ENCODE results near the gene SBF1.
"Not testable (repeated sequence)": the region's sequence is repeated elsewhere in the genome, so short reads cannot be mapped to it uniquely, and the experiment has no call there.

The SBF1 gene

DNA sequence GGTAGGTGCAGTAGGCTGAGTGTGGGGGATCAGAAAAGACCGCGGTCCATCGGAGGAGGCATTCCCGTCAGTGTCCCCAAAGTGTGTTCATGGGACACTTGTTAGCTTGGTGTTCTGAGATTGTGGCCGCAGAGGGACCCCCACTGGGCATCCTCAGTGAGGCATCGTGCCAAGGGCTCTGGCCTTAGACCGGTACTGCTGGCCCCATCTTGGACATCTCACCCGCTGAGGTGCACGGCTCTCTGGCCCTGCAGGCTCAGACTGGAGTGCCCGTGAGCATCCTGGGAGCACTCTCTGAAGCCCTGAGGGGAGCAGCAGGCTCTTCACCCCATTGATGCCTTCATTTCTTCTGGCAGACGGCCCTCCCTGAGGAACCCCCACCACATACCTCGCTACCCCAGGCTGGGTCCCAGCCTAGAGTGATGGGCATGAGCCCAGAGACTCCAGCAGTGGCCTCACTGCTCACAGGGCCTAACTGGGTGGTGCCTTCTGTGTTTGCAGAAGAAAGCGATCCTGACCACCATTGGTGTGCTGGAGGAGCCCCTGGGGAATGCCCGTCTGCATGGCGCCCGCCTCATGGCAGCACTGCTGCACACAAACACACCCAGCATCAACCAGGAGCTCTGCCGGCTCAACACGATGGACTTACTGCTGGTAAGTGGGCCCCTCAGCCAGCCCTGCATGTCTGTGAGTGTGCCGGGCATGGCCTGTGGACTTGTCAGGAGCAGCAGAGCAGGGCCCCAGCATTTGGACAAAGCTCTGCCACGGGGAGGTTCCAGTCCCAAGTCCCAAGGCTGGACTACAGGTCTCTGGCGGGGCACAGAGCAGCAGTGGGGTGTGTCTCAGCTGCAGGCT, 51.6 kb downstream of the SBF1 start:
- DNase-seq (ENCODE audit: low read depth in 3 of 3), result no peak

DNA sequence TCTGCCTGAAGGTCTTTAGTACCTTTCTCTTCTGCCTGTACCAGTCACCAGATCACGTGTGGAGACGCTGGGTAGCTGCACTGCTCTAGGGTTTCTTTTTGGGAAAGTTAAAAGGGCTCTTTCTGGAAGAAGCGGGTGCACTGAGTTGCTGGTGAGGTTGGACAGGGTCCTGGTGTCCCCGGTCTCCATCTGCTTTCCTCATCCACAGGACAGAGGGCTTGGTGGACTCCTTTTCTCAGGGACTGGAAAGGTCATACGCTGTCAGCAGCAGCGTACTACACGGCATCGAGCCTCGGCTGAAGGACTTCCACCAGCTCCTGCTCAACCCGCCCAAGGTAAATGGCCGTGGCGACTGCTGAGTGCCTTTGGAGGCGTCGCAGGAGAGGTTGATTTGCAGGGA, 52.8 kb downstream of the SBF1 start:
- no peak for DNase-seq (ENCODE audit: low read depth in 3 of 3)

DNA sequence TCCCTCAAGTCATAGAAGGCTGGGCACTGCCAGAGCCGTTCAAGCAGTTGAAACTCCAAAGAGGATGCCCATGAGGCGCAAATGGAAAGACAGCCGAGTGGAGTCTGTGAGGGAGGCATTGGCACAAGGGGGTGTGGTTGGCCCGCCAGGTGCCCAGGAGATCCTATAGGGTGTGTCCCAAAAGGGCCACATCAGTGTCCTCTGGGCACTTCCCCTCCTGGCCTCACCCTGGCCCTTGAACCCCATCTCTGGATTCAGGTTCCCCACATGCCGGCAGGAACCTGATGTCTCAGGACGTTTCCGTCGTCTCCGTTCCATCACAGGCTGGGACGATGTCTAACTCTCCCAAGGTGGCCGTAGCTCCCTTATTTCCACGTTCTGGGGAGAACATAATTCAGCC, 54.3 kb downstream of the SBF1 start:
- no peak for DNase-seq (ENCODE audit: low read depth in 3 of 3)

DNA sequence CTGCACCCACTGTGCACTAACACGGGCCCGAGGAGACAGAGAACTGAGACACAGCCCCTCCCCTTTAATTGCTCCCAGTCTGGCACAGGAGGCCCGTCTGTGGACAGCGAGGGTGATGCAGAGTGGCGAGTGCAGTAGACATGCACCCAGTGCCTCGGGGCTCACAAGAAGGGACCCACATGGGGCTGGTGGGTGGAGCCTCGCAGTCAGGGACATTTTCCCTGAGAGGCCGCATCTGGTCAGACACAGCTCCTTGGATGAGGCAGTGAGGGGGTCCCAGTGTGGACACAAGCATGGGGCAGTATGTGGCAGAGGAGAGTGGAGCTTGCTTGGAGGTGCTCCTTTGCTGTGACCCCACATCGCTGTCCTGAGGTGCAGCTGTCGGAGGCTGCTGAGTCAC, 54.8 kb downstream of the SBF1 start:
- DNase-seq (ENCODE audit: low read depth in 3 of 3), result no peak

DNA sequence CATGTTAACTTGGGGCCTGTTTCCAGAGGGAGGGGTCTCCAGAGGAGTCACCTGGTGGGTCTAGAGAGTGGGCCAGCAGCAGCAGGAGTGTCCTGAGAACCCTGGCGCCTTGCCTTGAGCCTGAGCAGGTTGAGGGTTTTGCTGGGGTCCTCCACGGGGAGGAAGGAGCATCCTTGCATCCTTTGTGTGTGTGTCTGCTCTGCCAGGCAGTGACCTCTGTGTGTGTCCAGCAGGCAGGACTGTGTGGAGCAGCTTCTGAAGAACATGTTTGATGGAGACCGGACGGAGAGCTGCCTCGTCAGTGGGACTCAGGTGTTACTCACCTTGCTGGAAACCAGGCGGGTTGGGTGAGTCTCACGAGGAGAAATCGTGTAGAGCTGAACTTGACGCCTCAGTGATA, 55.7 kb downstream of the SBF1 start:
- DNase-seq (ENCODE audit: low read depth in 3 of 3), result no peak

DNA sequence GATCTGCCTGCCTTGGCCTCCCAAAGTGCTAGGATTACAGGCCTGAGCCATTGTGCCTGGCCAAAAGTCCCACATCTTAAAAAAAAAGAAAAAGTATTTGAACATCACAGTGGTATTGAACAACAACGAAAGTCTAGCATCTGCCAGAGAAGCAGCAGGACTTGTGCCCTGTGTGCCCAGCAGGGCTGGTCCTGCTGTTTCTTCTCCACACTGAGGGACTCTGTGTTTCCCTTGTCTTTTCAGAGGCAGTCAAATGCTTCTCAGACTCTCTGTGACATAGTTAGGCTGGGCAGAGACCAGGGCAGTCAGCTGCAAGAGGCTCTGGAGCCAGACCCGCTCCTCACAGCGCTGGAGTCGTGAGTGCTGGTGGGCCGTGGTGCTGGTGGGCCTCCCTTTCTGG, 56.2 kb downstream of the SBF1 start:
- no peak for DNase-seq (ENCODE audit: low read depth in 3 of 3)

DNA sequence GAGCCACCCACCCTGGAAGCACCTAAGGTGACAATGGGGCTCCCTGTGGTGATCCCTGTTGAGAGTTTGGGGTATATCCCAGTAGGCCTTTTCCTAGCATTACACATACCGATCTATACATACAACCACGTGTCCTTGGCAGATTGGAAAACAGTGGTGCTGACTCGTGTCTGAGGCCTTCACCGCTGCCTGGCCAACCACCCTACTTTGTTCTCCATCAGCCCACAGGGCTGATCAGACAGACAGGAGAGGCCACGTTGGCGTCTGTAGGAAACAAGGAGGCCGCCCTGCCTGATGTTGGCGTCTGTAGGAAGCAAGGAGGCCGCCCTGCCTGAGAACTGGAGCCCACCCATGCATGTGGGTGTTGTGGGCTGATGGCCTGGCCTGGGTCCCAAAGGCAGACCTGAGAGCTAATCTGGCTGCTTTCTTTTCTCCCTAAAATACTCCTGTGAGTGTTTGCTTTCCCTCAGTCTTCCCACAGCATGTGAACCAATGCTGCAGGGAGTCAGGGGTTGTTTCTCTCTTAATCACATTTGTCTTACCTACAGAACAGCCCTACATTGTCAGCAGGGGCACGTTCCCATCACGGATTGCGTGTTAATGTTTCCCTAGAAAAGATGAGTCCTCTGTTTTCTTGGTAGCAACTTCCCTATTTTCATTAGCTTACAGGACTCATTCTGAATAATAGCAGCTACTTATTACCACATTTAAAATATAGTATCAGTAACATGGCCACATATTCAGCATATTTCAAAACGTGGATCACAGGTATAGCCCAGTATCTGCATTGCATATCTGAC, 57.2 kb downstream of the SBF1 start:
- DNase-seq (ENCODE audit: low read depth in 3 of 3), result no peak

DNA sequence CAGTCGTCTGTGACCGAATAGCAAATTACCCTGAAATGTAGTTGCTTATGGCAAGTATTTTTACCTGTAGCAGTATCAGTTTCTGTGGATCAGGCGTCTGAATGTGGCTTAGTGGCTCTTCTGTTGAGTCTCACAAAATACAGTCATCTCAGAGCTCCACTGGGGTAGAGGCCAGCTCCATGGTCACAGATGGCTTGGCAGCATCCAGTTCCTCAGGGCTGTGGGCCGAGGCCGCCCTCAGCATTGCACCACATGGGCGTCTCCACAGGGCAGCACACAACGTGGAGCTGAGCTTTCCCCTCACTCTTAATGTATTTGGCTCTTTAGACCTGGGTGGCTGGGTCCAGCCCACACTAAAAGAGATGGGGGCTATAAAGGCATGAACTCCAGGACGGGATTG, 57.8 kb downstream of the SBF1 start:
- DNase-seq (ENCODE audit: low read depth in 3 of 3), result no peak

DNA sequence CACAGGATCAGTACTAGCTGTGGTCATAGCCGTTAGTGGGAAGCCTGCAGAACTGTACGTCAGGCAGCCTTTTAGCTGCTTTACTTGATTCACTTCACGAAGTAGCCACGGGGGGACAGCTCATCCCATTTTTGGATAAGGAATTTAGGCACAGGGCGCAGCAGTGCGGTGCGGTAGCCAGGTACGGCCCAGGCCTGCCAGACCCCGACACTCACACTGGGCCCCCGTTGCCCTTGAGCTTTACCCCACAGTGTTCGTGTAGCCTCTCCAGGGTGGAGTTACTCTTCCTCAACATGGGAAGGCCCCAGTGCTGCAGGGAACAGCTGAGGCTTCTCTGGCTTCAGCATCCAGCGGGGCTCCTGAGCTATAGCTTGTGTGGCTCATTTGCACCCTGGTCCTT, 59.4 kb downstream of the SBF1 start:
- no peak for DNase-seq (ENCODE audit: low read depth in 3 of 3)

DNA sequence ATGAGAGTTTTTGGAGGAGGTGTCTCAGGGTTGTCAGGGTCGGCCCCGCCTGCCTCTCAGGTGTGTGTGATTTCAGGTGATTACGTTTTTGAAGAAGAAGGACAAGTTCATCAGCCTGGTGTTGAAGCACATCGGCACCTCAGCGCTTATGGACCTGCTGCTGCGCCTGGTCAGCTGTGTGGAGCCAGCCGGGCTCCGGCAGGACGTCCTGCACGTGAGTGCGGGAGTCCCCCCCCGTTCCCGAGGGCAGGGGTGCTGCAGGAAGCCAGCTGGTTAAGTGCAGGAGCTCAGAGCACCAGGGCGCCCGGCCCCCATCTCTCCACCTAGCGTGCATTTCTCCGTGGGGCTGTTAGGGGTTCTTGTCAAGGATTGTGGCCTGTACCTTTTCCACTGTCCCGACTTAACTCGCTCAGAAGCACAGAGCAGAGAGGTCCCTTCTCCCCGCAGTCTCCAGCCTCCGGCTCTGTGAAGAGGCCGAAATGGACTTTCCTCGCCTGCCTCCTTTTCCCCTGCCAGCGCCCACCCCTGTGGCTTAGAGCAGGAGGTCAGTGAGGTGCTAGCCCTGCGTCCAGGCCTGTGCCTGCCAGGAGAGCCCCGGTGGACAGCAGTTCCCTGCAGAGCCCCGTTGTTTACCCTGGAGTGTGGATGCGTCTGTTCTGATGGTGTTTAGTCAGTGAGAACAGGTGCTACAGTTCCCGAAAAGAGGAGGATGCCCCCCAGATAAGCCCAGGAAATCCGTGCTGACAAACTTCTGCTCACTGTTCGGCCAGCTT, 60.2 kb downstream of the SBF1 start:
- DNase-seq (ENCODE audit: low read depth in 3 of 3), result no peak

DNA sequence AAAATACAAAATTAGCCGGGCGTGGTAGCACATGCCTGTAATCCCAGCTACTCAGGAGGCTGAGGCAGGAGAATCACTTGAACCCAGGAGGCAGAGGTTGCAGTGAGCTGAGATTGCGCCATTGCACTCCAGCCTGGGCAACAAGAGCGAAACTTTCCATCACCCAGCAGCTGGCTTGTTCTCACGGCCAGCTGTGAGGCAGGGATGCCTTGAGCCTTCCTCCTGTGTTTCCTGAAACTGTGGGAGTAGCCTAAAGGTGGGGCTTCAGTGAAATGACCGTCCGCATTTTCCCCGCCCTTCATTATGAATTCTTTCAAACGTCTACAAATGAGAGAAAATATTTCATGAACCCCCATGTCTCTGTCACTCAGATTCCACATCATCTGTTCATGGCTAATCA, 65.9 kb downstream of the SBF1 start:
- DNase-seq (ENCODE audit: low read depth in 3 of 3), result not testable (repeated sequence)

DNA sequence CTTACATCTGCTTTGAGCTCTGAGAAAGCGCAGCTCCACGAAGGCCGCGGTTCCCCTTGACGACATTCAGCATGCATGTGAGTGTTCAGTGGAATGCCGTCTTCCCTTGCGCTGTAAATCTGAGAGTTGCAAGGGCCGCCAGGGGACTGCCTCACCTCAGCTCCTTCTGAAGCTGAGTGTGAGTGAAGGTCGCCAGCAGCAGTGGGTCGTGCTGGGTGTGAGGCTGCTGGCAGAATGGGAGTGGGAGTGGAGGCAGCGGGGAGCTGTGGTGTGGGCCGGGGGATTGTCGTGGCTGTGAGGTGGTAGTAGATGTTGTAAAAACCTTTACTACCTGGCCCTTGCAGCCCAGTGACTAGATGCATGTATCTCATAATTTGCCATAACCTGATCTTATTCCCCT, 66.5 kb downstream of the SBF1 start:
- DNase-seq (ENCODE audit: low read depth in 3 of 3), result no peak

DNA sequence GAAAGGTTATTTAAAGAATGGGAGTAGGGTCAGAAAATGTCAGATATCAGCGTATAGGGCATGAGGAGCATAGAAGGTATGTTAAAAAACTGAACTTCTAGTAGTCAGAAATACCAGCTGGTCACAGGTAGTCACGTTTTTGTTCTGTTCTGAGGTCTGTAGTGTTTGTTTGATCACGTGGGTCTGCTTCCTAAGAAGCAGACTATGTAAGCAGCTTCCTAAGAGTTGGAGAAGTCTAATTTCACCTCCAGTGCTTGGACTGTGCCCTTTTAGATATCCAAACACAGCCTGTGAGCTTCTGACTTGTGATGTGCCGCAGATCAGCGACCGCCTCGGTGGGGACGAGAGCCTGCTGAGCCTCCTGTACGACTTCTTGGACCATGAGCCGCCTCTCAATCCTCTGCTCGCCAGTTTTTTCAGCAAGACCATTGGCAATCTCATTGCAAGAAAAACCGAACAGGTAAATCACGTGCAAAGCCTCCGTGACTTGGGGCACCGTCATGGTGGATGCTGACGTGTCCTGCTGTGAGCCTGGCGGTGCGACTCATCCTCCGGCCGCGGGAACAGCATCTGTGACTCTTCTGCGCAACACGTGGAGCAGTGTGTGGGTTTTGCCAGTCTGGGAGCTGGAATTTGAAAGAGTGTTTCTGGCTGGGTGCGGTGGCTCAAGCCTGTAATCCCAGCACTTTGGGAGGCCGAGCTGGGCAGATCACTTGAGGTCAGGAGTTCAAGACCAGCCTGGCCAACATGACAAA, 68.2 kb downstream of the SBF1 start:
- DNase-seq (ENCODE audit: low read depth in 3 of 3), result no peak

DNA sequence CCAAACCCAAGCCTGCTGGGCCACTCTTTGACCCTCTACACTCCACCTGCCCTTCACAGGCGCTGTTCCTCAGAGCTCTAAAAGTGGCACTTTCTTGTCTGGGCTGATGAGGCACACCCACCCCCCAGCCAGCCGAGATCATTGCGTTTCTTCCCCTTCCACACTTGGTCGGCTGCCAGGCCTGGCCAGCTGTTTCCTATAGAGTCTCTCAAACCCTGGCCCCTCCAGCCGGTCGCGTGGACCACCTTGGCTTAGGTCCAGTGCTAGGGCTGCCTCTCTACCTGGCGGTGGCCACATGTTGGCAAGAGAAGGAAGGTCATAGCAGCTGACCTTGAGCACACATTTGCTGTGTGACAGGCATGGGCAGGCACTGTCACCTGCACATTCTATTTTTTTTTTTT, 71.1 kb downstream of the SBF1 start:
- DNase-seq (ENCODE audit: low read depth in 3 of 3), result no peak

DNA sequence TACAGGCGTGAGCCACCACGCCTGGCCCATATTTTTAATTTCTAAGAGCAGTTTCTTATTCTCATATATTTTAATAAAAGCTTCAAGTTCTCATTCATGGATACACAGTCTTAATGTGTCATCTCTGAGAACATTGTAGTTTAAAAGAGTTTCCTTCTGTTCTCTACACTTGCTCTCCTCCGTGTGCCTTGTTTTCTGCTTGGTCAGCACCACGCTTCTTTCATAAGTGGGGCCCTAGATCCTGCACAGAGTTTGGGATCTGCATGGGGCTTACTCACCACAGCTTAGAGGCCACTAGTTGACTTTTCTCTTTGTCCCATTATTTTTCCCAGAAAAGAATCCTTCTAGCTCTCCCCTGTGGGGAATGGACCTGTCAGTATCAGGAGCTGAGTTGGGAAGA, 72.9 kb downstream of the SBF1 start:
- no peak for DNase-seq (ENCODE audit: low read depth in 3 of 3)

DNA sequence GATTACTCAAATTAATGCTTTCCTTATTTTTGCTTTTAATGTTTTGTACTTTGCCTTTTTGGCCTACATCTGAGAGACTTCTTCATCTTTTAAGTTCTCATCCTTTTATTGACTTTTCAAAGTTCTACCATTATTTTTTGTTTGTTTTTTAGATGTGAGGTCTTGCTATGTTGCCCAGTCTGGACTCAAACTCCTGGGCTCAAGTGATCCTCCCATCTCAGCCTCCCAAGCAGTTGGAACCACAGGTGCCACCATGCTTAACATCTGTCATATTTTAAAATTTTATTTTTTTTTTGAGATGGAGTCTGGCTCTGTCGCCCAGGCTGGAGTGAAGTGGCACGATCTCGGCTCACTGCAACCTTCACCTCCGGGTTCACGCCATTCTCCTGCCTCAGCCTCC, 73.9 kb downstream of the SBF1 start:
- no peak for DNase-seq (ENCODE audit: low read depth in 3 of 3)

DNA sequence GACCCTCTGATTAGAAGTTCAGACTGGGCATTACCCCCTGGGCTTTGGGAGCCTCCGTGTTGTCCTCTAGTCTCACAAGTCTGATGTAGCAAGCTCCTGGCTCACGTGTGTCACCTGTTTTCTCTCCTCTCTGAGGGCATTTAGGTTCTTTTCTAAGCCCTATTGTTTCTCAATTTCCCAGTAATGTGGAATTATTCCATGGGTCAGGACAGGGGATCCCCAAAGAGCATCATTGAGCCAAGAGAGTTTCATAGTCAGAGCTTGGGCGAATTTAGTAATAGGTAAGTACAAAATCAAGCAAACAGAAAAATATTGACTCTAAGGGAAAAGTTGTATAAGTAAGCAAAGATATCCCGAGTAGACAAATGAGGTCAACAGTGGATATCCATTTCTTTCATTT, 74.4 kb downstream of the SBF1 start:
- no peak for DNase-seq (ENCODE audit: low read depth in 3 of 3)

DNA sequence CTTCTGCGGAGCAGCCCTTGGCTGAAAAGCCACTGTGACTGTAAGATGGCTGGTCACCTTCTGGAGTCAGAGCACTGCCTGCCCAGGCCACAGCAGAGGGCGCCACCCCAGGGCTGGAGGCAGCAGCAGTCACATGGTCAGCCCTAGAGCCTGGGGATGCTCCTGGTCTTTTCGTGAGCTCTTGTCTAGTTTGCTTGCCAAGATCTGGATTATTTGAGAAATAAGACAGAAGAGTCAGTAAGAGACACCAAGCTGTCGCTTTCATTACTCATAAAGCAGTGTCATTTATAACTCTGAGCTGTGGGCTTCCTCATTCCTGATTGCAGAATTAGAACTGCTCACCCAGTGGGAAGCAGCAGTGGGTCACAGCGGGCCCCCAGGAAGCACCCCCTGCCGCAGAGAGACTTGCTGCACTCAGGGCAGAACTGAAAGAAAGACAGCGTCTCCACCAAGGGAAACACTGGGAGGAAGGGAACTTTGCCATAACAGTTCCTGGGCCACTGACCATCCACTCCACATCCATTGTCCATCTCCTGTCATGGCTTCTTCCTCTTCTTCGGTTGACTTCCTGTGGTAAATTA, 75.0 kb downstream of the SBF1 start:
- no peak for DNase-seq (ENCODE audit: low read depth in 3 of 3)

DNA sequence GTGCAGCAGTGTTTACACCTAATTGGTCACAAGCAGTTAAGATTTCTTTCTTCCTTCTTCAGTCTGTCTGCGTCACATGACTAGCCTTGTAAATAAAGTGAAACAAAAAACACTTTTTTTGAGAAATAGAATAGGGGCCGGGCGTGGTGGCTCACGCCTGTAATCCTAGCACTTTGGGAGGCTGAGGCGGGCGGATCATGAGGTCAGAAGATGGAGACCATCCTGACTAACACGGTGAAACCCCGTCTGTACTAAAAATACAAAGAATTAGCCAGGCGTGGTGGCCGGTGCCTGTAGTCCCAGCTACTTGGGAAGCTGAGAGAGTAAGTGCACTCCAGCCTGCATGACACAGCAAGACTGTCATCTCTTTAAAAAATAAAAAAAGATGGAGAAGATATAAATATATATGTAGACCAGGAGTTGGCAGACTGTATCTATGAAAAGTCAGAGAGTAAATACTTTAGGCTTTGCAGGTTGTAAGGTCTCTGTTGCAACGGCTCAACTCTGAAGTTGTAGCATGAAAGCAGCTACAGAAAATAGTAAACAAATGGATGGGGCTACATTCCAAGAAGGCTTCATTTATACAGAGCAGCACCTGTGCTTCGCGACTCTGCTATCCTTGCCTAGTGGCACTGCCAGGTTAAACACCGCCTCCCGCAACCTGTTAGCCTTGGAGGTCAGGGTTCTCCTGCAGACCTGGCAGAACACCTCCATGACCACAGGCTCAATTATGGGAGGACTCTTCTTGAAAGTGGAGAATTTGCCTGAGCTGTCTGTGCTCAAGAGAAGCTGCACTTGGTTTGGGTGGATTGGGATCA, 75.8 kb downstream of the SBF1 start:
- no peak for DNase-seq (ENCODE audit: low read depth in 3 of 3)

DNA sequence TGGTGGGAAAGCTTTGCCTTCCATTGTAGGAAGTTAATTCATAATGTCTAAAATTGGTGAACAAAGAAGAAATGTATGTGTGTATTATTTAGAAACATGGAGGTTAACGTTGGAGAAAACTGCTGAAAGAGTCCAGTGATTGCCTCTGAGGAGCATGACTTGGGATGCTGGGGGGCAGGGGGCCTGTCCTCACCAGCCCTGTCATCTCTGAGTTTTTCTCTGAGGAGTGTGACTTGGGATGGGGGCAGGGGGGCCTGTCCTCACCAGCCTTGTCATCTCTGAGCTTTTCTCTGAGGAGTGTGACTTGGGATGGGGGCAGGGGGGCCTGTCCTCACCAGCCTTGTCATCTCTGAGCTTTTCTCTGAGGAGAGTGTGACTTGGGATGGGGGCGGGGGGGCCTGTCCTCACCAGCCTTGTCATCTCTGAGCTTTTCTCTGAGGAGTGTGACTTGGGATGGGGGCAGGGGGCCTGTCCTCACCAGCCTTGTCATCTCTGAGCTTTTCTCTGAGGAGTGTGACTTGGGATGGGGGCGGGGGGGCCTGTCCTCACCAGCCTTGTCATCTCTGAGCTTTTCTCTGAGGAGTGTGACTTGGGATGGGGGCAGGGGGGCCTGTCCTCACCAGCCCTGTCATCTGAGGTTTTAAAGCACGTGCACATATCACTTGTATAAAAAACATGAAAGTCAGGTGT, 77.3 kb downstream of the SBF1 start:
- DNase-seq (ENCODE audit: low read depth in 3 of 3), result not testable (repeated sequence)

Data from stimulated activated CD4-positive, alpha-beta T cell treated with anti-CD3 and anti-CD28 coated beads, TNF-alpha, amount 100 ng/mL, for 4 hours (primary cell).